ENCODE measurements around the gene IGFALS. TPM values are rescaled to one million over a fixed set of nuclear protein-coding genes. Genes with fewer than 3 reads are reported as not detected.

Gene IGFALS
- total RNA-seq, 3 donors from 2014 or later (not counting 1 experiment from before 2014, with no cell fraction given) = 0.47 to 1.1 (median 0.70) TPM

GRCh38 chr16:1788095-1788707 lies 5.3 kb downstream of the IGFALS start:
- H3K9me3 Mint-ChIP-seq = no peaks in the 10 kb centered on the region
- intact Hi-C loops (cut with micrococcal nuclease) = no loop called here
- peaks cover 20% of the 10 kb centered on the region for H3K36me3 ChIP-seq (ENCODE audit: control insufficient read depth, insufficient read depth, low read length)

DNA sequence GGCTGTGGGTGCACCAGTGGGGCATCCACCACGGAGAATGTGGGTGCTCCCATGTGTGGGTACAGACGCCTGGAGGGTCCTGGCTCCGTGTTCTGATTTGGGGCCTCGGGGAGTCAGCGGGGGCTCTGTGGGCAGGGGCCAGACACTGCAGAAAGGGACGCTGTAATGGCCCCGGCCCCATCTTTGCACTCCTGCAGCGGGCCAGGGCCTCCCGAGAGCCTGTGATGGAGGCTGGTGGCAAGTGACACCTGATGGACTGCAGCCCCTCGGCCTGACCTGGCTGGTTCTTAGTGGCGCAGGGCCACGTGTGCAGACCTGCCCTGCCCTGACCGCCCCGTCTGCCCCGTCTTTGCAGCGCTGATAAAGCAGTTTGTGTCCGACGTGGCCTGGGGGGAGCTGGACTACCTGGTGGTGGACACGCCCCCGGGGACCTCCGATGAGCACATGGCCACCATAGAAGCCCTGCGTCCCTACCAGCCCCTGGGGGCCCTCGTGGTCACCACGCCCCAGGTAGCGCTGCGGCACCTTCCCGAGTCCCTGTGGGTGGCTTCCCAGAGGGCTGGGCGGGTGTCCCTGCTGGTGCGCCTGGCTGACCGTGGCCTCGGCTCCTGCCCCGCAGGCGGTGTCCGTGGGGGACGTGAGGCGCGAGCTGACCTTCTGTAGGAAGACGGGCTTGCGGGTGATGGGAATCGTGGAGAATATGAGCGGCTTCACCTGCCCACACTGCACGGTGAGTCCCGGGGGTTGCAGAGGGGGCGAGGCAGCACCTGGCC lies 6.0 kb downstream of the IGFALS start:
- peaks cover 20% of the 10 kb centered on the region for H3K36me3 ChIP-seq (ENCODE audit: control insufficient read depth, insufficient read depth, low read length)
- no peaks in the 10 kb centered on the region for H3K27me3 Mint-ChIP-seq (ENCODE audit: low read depth in 2 of 2)
- no peak for DNase-seq

More at GRCh38 chr16:1788095-1788707, 5.3 kb downstream of the IGFALS start:
- DNase-seq (no peak), ATAC-seq (no peak)
- no peak for TF ChIP-seq CTCF (IDR thresholded peaks at IDR 0.05)
- Mint-ChIP-seq H3K27ac (no peak overlapping the region), H3K4me1 (peaks cover 6 to 16% of the 10 kb centered on the region in 2 donors), H3K36me3 (no peaks in the 10 kb centered on the region), H3K27me3 (ENCODE audit: low read depth in 2 of 2) (no peaks in the 10 kb centered on the region), H3K4me3 (no peak overlapping the region)
- Histone ChIP-seq H3K27me3 (ENCODE audit: control insufficient read depth, insufficient read depth, low read length) (no peaks in the 10 kb centered on the region), H3K9me3 (ENCODE audit: control insufficient read depth, insufficient read depth, low read length) (no peaks in the 10 kb centered on the region), H3K4me3 (ENCODE audit: low read length) (no peak overlapping the region), H3K4me1 (ENCODE audit: control insufficient read depth, insufficient read depth, low read length) (peaks cover 20% of the 10 kb centered on the region), H3K27ac (ENCODE audit: low read length) (no peak overlapping the region)
- 97% methylated on average over 38 of the region's 38 CpGs for WGBS (ENCODE audit: insufficient coverage)

DNA sequence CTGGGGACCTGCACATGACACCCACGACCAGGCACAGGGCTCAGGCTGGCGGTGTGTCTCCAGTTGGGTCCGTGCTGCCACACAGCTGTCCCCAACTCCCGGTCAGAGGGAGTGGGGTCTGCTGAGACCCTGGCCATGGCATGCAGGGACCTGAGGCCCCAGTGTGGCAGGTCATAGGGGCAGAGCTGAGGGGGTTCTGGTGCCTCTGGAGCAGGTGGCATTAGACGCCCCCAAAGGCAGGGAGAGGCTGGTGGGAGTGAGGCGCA lies 6.5 kb downstream of the IGFALS start:
- no peak for ATAC-seq

More for the DNA sequence above, 6.0 kb downstream of the IGFALS start:
- 97% methylated on average over 44 of the region's 44 CpGs for WGBS (ENCODE audit: insufficient coverage)
- TF ChIP-seq CTCF (IDR thresholded peaks at IDR 0.05) = no peak
- Histone ChIP-seq H3K27me3 (ENCODE audit: control insufficient read depth, insufficient read depth, low read length) (no peaks in the 10 kb centered on the region), H3K4me3 (ENCODE audit: low read length) (no peak overlapping the region), H3K4me1 (ENCODE audit: control insufficient read depth, insufficient read depth, low read length) (peaks cover 22% of the 10 kb centered on the region), H3K9me3 (ENCODE audit: control insufficient read depth, insufficient read depth, low read length) (no peaks in the 10 kb centered on the region), H3K27ac (ENCODE audit: low read length) (no peak overlapping the region)
- H3K27ac Mint-ChIP-seq = no peak overlapping the region
- no peaks in the 10 kb centered on the region for H3K9me3 Mint-ChIP-seq
- ATAC-seq = no peak
- intact Hi-C loops (cut with micrococcal nuclease) = no loop called here
- no peaks in the 10 kb centered on the region for H3K36me3 Mint-ChIP-seq
- H3K4me3 Mint-ChIP-seq = no peak overlapping the region
- H3K4me1 Mint-ChIP-seq = peaks cover 6 to 17% of the 10 kb centered on the region in 2 donors

More for the DNA sequence above, 6.5 kb downstream of the IGFALS start:
- no peak for TF ChIP-seq CTCF (IDR thresholded peaks at IDR 0.05)
- Mint-ChIP-seq H3K27me3 (ENCODE audit: low read depth in 2 of 2) (no peaks in the 10 kb centered on the region), H3K9me3 (no peaks in the 10 kb centered on the region), H3K36me3 (no peaks in the 10 kb centered on the region), H3K4me3 (no peak overlapping the region), H3K27ac (no peak overlapping the region), H3K4me1 (peaks cover 6 to 18% of the 10 kb centered on the region in 2 donors)
- 93% methylated on average over 6 of the region's 6 CpGs for WGBS (ENCODE audit: insufficient coverage)
- Histone ChIP-seq H3K9me3 (ENCODE audit: control insufficient read depth, insufficient read depth, low read length) (no peaks in the 10 kb centered on the region), H3K4me1 (ENCODE audit: control insufficient read depth, insufficient read depth, low read length) (peaks cover 22% of the 10 kb centered on the region), H3K4me3 (ENCODE audit: low read length) (no peak overlapping the region), H3K36me3 (ENCODE audit: control insufficient read depth, insufficient read depth, low read length) (peaks cover 20% of the 10 kb centered on the region), H3K27me3 (ENCODE audit: control insufficient read depth, insufficient read depth, low read length) (no peaks in the 10 kb centered on the region), H3K27ac (ENCODE audit: low read length) (no peak overlapping the region)
- no peak for DNase-seq
- intact Hi-C loops (cut with micrococcal nuclease) = no loop called here
